ENCODE measurements around the gene ABCC6.
"Not testable (repeated sequence)": the region's sequence is repeated elsewhere in the genome, so short reads cannot be mapped to it uniquely, and the experiment has no call there.

DNA sequence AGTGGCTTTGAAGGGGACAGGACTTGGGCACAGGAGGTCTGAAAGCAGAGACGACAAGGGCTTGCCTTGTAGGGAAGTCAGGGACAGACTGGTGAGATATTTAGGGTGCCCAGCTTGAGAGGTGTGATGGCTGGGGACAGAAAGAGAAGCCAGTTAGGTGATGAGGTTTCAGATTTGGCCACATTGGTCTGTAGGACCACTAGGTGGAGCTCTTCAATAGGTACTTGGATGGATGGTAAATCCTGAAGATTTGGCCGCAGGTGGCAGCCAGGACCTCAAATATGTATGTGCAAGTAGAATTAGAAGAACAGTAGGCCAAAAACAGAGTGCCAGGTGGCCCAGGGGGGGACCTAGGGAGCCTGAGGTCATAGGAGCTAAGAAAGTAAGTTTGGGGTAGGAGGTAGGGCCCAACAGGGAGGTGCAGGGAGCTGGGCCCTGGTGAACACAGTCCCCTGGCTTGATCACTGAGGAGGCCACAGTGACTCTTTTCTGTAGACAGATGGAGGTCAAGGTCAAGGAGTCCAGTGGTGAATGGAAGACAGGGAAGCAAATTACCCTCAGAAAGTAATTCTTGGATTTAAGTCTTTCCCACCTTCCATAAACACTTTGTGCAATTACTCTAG, 34.1 kb upstream of the ABCC6 start:
- not testable (repeated sequence) for TF ChIP-seq HDGF (IDR thresholded peaks at IDR 0.05); FOXM1 (IDR thresholded peaks at IDR 0.05; ENCODE audit: low read depth, low read length); CHD2 (IDR thresholded peaks at IDR 0.05; ENCODE audit: borderline replicate concordance, low read depth, low read length); EZH2 (IDR thresholded peaks at IDR 0.05; ENCODE audit: borderline replicate concordance, control insufficient read depth, low read depth, low read length); MEF2A (IDR thresholded peaks at IDR 0.05; ENCODE audit: insufficient read depth, low read depth, low read length); TCF7 (IDR thresholded peaks at IDR 0.05; ENCODE audit: borderline replicate concordance); CEBPB (IDR thresholded peaks at IDR 0.05; ENCODE audit: borderline replicate concordance in 1 of 2, low read depth in 2 of 2, low read length in 2 of 2); SIN3A (IDR thresholded peaks at IDR 0.05; ENCODE audit: low read depth, low read length); IKZF1 (conservative IDR thresholded peaks at IDR 0.05); YY1 (IDR thresholded peaks at IDR 0.05; ENCODE audit: low read depth, low read length); ZNF274 (IDR thresholded peaks at IDR 0.05; ENCODE audit: insufficient read depth, insufficient read length)
- TF ChIP-seq, protein P1, sequence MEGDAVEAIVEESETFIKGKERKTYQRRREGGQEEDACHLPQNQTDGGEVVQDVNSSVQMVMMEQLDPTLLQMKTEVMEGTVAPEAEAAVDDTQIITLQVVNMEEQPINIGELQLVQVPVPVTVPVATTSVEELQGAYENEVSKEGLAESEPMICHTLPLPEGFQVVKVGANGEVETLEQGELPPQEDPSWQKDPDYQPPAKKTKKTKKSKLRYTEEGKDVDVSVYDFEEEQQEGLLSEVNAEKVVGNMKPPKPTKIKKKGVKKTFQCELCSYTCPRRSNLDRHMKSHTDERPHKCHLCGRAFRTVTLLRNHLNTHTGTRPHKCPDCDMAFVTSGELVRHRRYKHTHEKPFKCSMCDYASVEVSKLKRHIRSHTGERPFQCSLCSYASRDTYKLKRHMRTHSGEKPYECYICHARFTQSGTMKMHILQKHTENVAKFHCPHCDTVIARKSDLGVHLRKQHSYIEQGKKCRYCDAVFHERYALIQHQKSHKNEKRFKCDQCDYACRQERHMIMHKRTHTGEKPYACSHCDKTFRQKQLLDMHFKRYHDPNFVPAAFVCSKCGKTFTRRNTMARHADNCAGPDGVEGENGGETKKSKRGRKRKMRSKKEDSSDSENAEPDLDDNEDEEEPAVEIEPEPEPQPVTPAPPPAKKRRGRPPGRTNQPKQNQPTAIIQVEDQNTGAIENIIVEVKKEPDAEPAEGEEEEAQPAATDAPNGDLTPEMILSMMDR (IDR thresholded peaks at IDR 0.05 in 2 of 3, conservative IDR thresholded peaks at IDR 0.05 in 1 of 3; ENCODE audit: control insufficient read depth in 2 of 3, extremely low read depth in 1 of 3, insufficient read depth in 1 of 3, low read depth in 3 of 3, low read length in 3 of 3), result not testable (repeated sequence)
- TF ChIP-seq, protein P2, sequence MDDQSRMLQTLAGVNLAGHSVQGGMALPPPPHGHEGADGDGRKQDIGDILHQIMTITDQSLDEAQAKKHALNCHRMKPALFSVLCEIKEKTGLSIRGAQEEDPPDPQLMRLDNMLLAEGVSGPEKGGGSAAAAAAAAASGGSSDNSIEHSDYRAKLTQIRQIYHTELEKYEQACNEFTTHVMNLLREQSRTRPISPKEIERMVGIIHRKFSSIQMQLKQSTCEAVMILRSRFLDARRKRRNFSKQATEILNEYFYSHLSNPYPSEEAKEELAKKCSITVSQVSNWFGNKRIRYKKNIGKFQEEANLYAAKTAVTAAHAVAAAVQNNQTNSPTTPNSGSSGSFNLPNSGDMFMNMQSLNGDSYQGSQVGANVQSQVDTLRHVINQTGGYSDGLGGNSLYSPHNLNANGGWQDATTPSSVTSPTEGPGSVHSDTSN (IDR thresholded peaks at IDR 0.05; ENCODE audit: insufficient replicate concordance, low read depth, low read length), result not testable (repeated sequence)

Data from GM12878 (cell line).